ENCODE data around the gene SRRM1.

SRRM1 gene

GRCh38 chr1:24642481-24643362, at the start of gene SRRM1:
Gene SRRM1, plus strand, starts transcription at chr1:24643302. Its CDS starts 25 bp downstream, at chr1:24643327.
- in situ Hi-C loops (cut with HindIII; ENCODE audit: low sequenced_read_pairs), result no loop called here

- in situ Hi-C loops (cut with HindIII; ENCODE audit: low sequenced_read_pairs), result no loop called here
Observed at GRCh38 chr1:24594328-24594598, 48.8 kb upstream of the SRRM1 start.

GRCh38 chr1:24596401-24596880, 46.7 kb upstream of the SRRM1 start:
- in situ Hi-C loops (cut with HindIII; ENCODE audit: low sequenced_read_pairs), result no loop called here

- in situ Hi-C loops (cut with HindIII; ENCODE audit: low sequenced_read_pairs), result no loop called here
Observed at GRCh38 chr1:24599265-24599664, 43.8 kb upstream of the SRRM1 start.

- in situ Hi-C loops (cut with HindIII; ENCODE audit: low sequenced_read_pairs), result no loop called here
Observed at GRCh38 chr1:24600551-24600950, 42.6 kb upstream of the SRRM1 start.

GRCh38 chr1:24605534-24606295, 37.4 kb upstream of the SRRM1 start:
- in situ Hi-C loops (cut with HindIII; ENCODE audit: low sequenced_read_pairs), result no loop called here

- in situ Hi-C loops (cut with HindIII; ENCODE audit: low sequenced_read_pairs), result no loop called here
Observed at GRCh38 chr1:24606296-24606605, 36.9 kb upstream of the SRRM1 start.

GRCh38 chr1:24606621-24607020, 36.5 kb upstream of the SRRM1 start:
- in situ Hi-C loops (cut with HindIII; ENCODE audit: low sequenced_read_pairs), result no loop called here

GRCh38 chr1:24609949-24610517, 33.1 kb upstream of the SRRM1 start:
- in situ Hi-C loops (cut with HindIII; ENCODE audit: low sequenced_read_pairs), result no loop called here

GRCh38 chr1:24619376-24619775, 23.7 kb upstream of the SRRM1 start:
- in situ Hi-C loops (cut with HindIII; ENCODE audit: low sequenced_read_pairs), result no loop called here

- in situ Hi-C loops (cut with HindIII; ENCODE audit: low sequenced_read_pairs), result no loop called here
Observed at GRCh38 chr1:24620678-24621077, 22.4 kb upstream of the SRRM1 start.

- in situ Hi-C loops (cut with HindIII; ENCODE audit: low sequenced_read_pairs), result no loop called here
Observed at GRCh38 chr1:24621121-24621520, 22.0 kb upstream of the SRRM1 start.

GRCh38 chr1:24622218-24622617, 20.9 kb upstream of the SRRM1 start:
- in situ Hi-C loops (cut with HindIII; ENCODE audit: low sequenced_read_pairs), result no loop called here

- in situ Hi-C loops (cut with HindIII; ENCODE audit: low sequenced_read_pairs), result loop anchor here (5.0 to 10.0 kb wide), 5 partner anchors 46 to 318 kb away; partner anchors contain the start of genes GRHL3 and NIPAL3
Observed at GRCh38 chr1:24632832-24633175, 10.3 kb upstream of the SRRM1 start.

GRCh38 chr1:24635195-24635843, 7.8 kb upstream of the SRRM1 start:
- in situ Hi-C loops (cut with HindIII; ENCODE audit: low sequenced_read_pairs), result loop anchor here (5.0 to 10.0 kb wide), 5 partner anchors 71 to 438 kb away; partner anchors contain the start of gene GRHL3

GRCh38 chr1:24636661-24637357, 6.3 kb upstream of the SRRM1 start:
- in situ Hi-C loops (cut with HindIII; ENCODE audit: low sequenced_read_pairs), result loop anchor here (5.0 to 10.0 kb wide), 5 partner anchors 72 to 440 kb away; partner anchors contain the start of gene GRHL3

GRCh38 chr1:24639094-24639493, 4.0 kb upstream of the SRRM1 start:
- in situ Hi-C loops (cut with HindIII; ENCODE audit: low sequenced_read_pairs), result loop anchor here (5.0 to 10.0 kb wide), 5 partner anchors 74 to 442 kb away; partner anchors contain the start of gene GRHL3

- in situ Hi-C loops (cut with HindIII; ENCODE audit: low sequenced_read_pairs), result loop anchor here (5.0 to 10.0 kb wide), 5 partner anchors 75 to 443 kb away; partner anchors contain the start of gene GRHL3
Observed at GRCh38 chr1:24639881-24640280, 3.2 kb upstream of the SRRM1 start.

- in situ Hi-C loops (cut with HindIII; ENCODE audit: low sequenced_read_pairs), result no loop called here
Observed at GRCh38 chr1:24640288-24640687, 2.8 kb upstream of the SRRM1 start.

- in situ Hi-C loops (cut with HindIII; ENCODE audit: low sequenced_read_pairs), result no loop called here
Observed at GRCh38 chr1:24641646-24642151, 1.4 kb upstream of the SRRM1 start.
